Duodenal mucosa (tissue), 2 donors: Measurements from ENCODE around the gene SNX7.

ENCODE experiments used
- H3K27ac ChIP-seq: one replicate; pipeline ENCODE4 v1.7.0; 2013; ENCODE audit warnings: low read depth, low read length
- H3K27me3 ChIP-seq, 2 donors: one replicate each; pipeline ENCODE4 v1.7.0; 2013; ENCODE audit warnings: low read length in 2 of 2, control low read depth in 1 of 2; ENCODE audit not compliant: insufficient read depth in 2 of 2, control insufficient read depth in 1 of 2
- H3K36me3 ChIP-seq, 2 donors: one replicate each; pipeline ENCODE4 v1.7.0; 2013; ENCODE audit warnings: low read length in 2 of 2, control low read depth in 1 of 2; ENCODE audit not compliant: insufficient read depth in 2 of 2, control insufficient read depth in 1 of 2
- H3K4me1 ChIP-seq, 2 donors: one replicate each; pipeline ENCODE4 v1.7.0; 2013; ENCODE audit warnings: low read length in 2 of 2, control low read depth in 1 of 2; ENCODE audit not compliant: insufficient read depth in 2 of 2, control insufficient read depth in 1 of 2
- H3K4me3 ChIP-seq, 2 donors: one replicate each; pipeline ENCODE4 v1.7.0; 2013; ENCODE audit warnings: low read length in 2 of 2, low read depth in 1 of 2
- H3K9ac ChIP-seq, 2 donors: one replicate each; pipeline ENCODE4 v1.7.0; 2013; ENCODE audit warnings: low read length in 2 of 2, low read depth in 1 of 2
- H3K9me3 ChIP-seq, 2 donors: one replicate each; pipeline ENCODE4 v1.7.0; 2013; ENCODE audit warnings: low read length in 2 of 2, control low read depth in 1 of 2; ENCODE audit not compliant: control insufficient read depth in 1 of 2

Gene SNX7

DNA sequence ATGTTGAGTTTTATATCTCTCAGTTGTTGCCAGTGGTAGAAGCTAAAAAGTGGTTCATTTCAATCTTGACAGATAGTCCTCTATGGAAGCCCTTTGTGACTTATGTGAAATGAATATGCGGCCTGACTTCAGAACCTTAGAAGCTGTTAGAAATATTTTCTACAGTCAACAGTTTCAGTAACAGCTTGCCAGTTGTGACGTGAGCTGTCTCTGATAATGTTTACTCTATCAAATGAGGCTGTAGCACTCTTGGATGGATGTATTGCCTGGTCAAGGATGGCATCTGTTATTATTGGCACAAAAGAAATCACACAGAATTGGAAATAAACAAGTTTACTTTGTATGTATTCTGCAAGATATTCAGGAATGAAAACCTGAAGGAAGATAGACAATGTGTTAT is 31.9 kb downstream of the SNX7 start:
- H3K27ac ChIP-seq, result no peak overlapping the region
- H3K4me3 ChIP-seq, result no peak overlapping the region
- H3K27me3 ChIP-seq, result no peaks in the 10 kb centered on the region
- no peaks in the 10 kb centered on the region for H3K9me3 ChIP-seq
- H3K9ac ChIP-seq, result no peak overlapping the region
- H3K36me3 ChIP-seq, result peaks cover 0 to 5% of the 10 kb centered on the region in 2 donors
- H3K4me1 ChIP-seq, result no peaks in the 10 kb centered on the region

DNA sequence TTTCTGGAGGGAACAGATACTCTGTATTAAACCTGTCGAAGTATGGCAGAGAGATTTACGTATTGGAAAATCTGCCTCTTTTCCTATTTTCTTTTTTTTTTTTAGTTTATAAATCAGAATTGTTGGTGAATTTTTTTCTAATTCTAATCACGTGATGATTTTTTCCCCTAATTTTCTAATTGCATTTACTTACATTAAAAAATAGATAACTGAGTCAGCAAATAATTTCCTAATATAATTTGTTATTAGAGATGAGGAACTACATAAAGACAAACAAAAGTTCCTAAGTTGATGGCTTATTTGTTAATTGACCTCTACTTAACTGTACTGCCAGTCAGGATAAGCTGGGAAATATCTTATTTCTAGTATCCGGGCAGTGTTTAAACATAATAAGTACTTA is 34.6 kb downstream of the SNX7 start:
- Histone ChIP-seq H3K27me3 (no peaks in the 10 kb centered on the region), H3K4me3 (no peak overlapping the region), H3K27ac (no peak overlapping the region), H3K4me1 (no peaks in the 10 kb centered on the region), H3K36me3 (peaks cover 0 to 5% of the 10 kb centered on the region in 2 donors), H3K9me3 (no peaks in the 10 kb centered on the region), H3K9ac (no peak overlapping the region)

DNA sequence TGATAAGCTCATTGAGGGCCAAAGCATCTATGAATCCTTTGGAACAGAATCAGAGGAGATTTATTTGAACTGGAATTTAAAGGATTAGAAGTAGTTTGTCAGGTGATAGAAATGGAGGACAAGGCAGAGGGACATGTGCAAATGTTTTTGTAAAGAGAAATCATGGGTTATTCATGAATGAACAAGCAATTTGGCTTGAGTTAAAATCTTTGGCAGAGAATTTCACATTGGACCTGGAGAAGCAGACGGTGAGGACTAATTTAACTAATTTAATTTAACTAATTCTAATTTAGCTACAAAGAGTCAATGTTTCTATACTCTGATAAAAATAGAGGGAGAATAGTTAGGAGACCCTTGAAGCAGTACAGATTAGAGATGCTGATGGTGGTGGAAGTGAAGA is 36.3 kb downstream of the SNX7 start:
- Histone ChIP-seq H3K27me3 (no peaks in the 10 kb centered on the region), H3K36me3 (peaks cover 0 to 7% of the 10 kb centered on the region in 2 donors), H3K4me3 (no peak overlapping the region), H3K27ac (no peak overlapping the region), H3K4me1 (no peaks in the 10 kb centered on the region), H3K9ac (no peak overlapping the region), H3K9me3 (no peaks in the 10 kb centered on the region)

GRCh38 chr1:98698625-98699024 is 37.1 kb downstream of the SNX7 start:
- no peak overlapping the region for H3K4me3 ChIP-seq
- H3K36me3 ChIP-seq, result peaks cover 0 to 2% of the 10 kb centered on the region in 2 donors
- no peaks in the 10 kb centered on the region for H3K9me3 ChIP-seq
- H3K4me1 ChIP-seq, result no peaks in the 10 kb centered on the region
- H3K27me3 ChIP-seq, result no peaks in the 10 kb centered on the region
- no peak overlapping the region for H3K9ac ChIP-seq
- no peak overlapping the region for H3K27ac ChIP-seq

DNA sequence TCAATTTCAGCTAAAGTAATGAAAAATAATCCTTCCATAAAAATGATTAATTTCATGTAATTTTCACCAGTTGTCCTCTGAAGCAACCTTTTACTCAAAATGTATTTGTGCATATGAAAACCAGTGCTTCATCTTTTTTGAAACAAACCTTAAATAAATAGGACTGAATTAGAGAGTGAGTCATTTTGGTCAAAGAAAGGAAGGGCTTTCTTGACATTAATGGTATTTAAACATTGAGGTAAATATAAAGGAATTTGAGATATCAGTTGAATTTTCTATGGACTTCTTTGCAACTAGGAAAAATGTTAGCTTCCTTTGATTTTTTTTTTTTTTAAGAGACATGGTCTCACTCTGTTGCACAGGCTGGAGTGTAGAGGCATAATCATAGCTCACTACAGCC is 38.7 kb downstream of the SNX7 start:
- Histone ChIP-seq H3K9ac (no peak overlapping the region), H3K4me1 (no peaks in the 10 kb centered on the region), H3K27ac (no peak overlapping the region), H3K27me3 (no peaks in the 10 kb centered on the region), H3K4me3 (no peak overlapping the region), H3K9me3 (no peaks in the 10 kb centered on the region), H3K36me3 (peaks cover 0 to 5% of the 10 kb centered on the region in 2 donors)

DNA sequence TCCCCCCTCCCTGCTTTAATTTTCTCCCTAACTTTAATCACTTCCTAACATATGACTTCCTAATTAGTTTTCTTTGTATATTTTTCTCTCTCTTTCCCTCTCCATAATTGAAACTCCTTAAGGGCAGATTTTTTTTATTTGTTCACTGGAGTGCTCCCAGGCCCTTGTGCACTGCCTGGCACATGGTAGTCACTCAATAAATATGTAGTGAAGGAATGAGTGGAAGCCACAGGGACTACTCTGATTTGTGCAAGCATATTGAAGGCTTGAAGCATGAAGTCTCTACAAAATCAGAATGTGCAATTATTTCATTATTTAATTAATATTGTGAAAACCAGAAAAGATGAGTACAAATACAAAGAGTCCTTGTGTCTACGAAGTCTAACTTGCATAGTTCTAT is 41.5 kb downstream of the SNX7 start:
- no peaks in the 10 kb centered on the region for H3K27me3 ChIP-seq
- no peak overlapping the region for H3K9ac ChIP-seq
- no peak overlapping the region for H3K4me3 ChIP-seq
- H3K4me1 ChIP-seq, result no peaks in the 10 kb centered on the region
- H3K9me3 ChIP-seq, result no peaks in the 10 kb centered on the region
- peaks cover 0 to 5% of the 10 kb centered on the region in 2 donors for H3K36me3 ChIP-seq
- H3K27ac ChIP-seq, result no peak overlapping the region

DNA sequence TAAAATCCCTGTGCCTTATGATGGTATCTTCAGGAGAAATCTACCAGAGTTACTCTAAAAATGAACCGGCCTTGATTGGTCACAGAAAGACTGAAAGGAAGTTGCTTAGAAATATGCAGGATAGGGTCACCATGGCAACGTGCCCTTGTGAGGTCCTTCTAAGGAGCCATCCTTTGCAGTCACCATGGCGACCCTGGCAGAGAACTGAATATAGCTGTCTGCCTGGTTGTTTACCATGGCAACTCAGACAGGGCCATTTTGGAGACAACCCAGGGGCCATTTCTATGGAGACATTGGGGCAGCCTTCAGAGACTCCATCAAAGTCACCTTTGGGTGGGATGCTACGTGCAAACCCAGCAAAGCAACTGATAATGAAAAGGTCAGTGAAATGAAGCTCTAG is 43.0 kb downstream of the SNX7 start:
- Histone ChIP-seq H3K4me1 (no peaks in the 10 kb centered on the region), H3K4me3 (no peak overlapping the region), H3K9me3 (no peaks in the 10 kb centered on the region), H3K36me3 (peaks cover 3 to 5% of the 10 kb centered on the region in 2 donors), H3K27ac (no peak overlapping the region), H3K9ac (no peak overlapping the region), H3K27me3 (no peaks in the 10 kb centered on the region)

GRCh38 chr1:98704971-98705370 is 43.5 kb downstream of the SNX7 start:
- Histone ChIP-seq H3K9ac (no peak overlapping the region), H3K9me3 (no peaks in the 10 kb centered on the region), H3K36me3 (peaks cover 3 to 5% of the 10 kb centered on the region in 2 donors), H3K4me3 (no peak overlapping the region), H3K4me1 (no peaks in the 10 kb centered on the region), H3K27ac (no peak overlapping the region), H3K27me3 (no peaks in the 10 kb centered on the region)

DNA sequence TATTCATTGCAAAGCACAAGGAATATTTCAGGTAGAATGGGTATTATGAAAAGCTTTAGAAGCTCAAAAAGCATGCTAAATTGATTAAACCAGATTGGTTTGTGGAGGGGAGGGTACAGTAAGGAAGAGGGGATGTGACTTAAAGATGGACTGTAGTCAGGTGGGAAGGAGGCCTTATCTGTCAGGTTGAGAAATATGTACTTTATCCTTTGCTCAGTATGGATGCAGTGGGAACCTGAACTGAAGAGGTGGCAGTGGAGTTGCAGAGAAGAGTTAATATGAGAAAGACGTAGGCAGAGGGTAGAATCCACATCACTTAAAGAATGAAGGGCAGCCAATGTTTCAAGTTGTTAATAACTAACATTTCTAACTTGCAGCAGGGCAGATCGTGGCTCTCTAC is 44.1 kb downstream of the SNX7 start:
- Histone ChIP-seq H3K4me3 (no peak overlapping the region), H3K36me3 (peaks cover 3 to 5% of the 10 kb centered on the region in 2 donors), H3K27ac (no peak overlapping the region)

GRCh38 chr1:98706173-98706843 is 44.8 kb downstream of the SNX7 start:
- Histone ChIP-seq H3K4me3 (no peak overlapping the region), H3K9ac (no peak overlapping the region), H3K9me3 (no peaks in the 10 kb centered on the region), H3K4me1 (no peaks in the 10 kb centered on the region), H3K36me3 (peaks cover 3% of the 10 kb centered on the region in 2 donors), H3K27ac (no peak overlapping the region), H3K27me3 (no peaks in the 10 kb centered on the region)

More for the DNA sequence above, 44.1 kb downstream of the SNX7 start:
- no peak overlapping the region for H3K9ac ChIP-seq
- no peaks in the 10 kb centered on the region for H3K4me1 ChIP-seq
- H3K9me3 ChIP-seq, result no peaks in the 10 kb centered on the region
- H3K27me3 ChIP-seq, result no peaks in the 10 kb centered on the region
